IMR-90 (cell line): Measurements from ENCODE around the gene STRIP1. TPM values are rescaled to one million over a fixed set of nuclear protein-coding genes. Genes with fewer than 3 reads are reported as not detected.
A peak's percentile ranks its signal among the peaks of the same experiment; 100 is the strongest.

Source experiments
- ATAC-seq: fragments of 200-7000 bp; cut with Tn5 transposase; 2 replicates; pipeline ENCODE4 v1.9.1; 2020; ENCODE audit warnings: low read depth, mild to moderate bottlenecking, moderate library complexity
- Bru-seq: library from RNA; stranded (reverse); fragments of 400-500 nt; gene quantifications from one replicate; lab custom pipeline; 2021; lab: Mats Ljungman, UMichigan
- BruChase-seq, 2 experiments: library from RNA; stranded (reverse); fragments of 400-500 nt; gene quantifications; one replicate each; lab custom pipeline; 2021; lab: Mats Ljungman, UMichigan
- BruUV-seq: library from RNA; stranded (reverse); fragments of 400-500 nt; replicated peaks from 2 replicates; lab custom pipeline; 2021; lab: Mats Ljungman, UMichigan
- CTCF ChIA-PET: fragments of 300-600 bp; formaldehyde crosslinking; extraction: SDS; loops from one replicate; lab custom pipeline; 2021; ENCODE audit warnings: antibody characterized with exemption; lab: Yijun Ruan, JAX
- POLR2A ChIA-PET: fragments of 300-600 bp; sonication (Branson Sonifier 250); formaldehyde crosslinking; loops from one replicate; lab custom pipeline; 2022; ENCODE audit warnings: antibody characterized with exemption; ENCODE audit not compliant: unreplicated experiment; lab: Charles Lee
- DNase-seq: peaks from one replicate; pipeline ENCODE4 v3.0.0; 2013
- H2AFZ ChIP-seq: replicated peaks from 2 replicates; pipeline ENCODE3; 2013; ENCODE audit warnings: low read length, mild to moderate bottlenecking; ENCODE audit not compliant: poor library complexity
- H2AK5ac ChIP-seq: 2 replicates; pipeline ENCODE4 v1.6.1; 2013; ENCODE audit warnings: low read depth, low read length, inconsistent platforms
- H2AK9ac ChIP-seq: replicated peaks from 2 replicates; pipeline ENCODE3; 2013; ENCODE audit warnings: mild to moderate bottlenecking, low read depth, low read length, moderate library complexity; ENCODE audit not compliant: poor library complexity
- H2BK120ac ChIP-seq: 2 replicates; pipeline ENCODE4 v1.6.1; 2013; ENCODE audit warnings: low read depth, low read length, inconsistent platforms
- H2BK15ac ChIP-seq: 3 replicates; pipeline ENCODE4 v1.6.1; 2013; ENCODE audit warnings: low read depth, low read length, inconsistent platforms
- H2BK20ac ChIP-seq: 2 replicates; pipeline ENCODE4 v1.6.1; 2013; ENCODE audit warnings: low read depth, mild to moderate bottlenecking, inconsistent platforms, low read length, moderate library complexity
- H2BK5ac ChIP-seq: 2 replicates; pipeline ENCODE4 v1.6.1; 2013; ENCODE audit warnings: mild to moderate bottlenecking, low read depth, low read length, inconsistent platforms; ENCODE audit not compliant: poor library complexity, severe bottlenecking
- H3K14ac ChIP-seq: replicated peaks from 2 replicates; pipeline ENCODE4 v1.6.1; 2013; ENCODE audit warnings: low read depth, low read length, inconsistent platforms
- H3K18ac ChIP-seq: 2 replicates; pipeline ENCODE4 v1.6.1; 2013; ENCODE audit warnings: low read depth, low read length, control low read depth
- H3K23ac ChIP-seq: 2 replicates; pipeline ENCODE4 v1.6.1; 2013; ENCODE audit warnings: low read depth, low read length, inconsistent platforms
- H3K27ac ChIP-seq: 2 replicates; pipeline ENCODE4 v1.5.1; 2013; ENCODE audit warnings: mild to moderate bottlenecking, control low read depth, low read length; ENCODE audit not compliant: insufficient read depth
- H3K27me3 ChIP-seq: 2 replicates; pipeline ENCODE4 v1.6.1; 2013; ENCODE audit warnings: low read length; ENCODE audit not compliant: control insufficient read depth, insufficient read depth
- H3K36me3 ChIP-seq: 2 replicates; pipeline ENCODE4 v1.6.1; 2013; ENCODE audit warnings: low read length, mixed read lengths; ENCODE audit not compliant: control insufficient read depth, insufficient read depth
- H3K4ac ChIP-seq: 2 replicates; pipeline ENCODE4 v1.6.1; 2013; ENCODE audit warnings: low read depth, low read length, inconsistent platforms
- H3K4me1 ChIP-seq: 2 replicates; pipeline ENCODE4 v1.6.1; 2013; ENCODE audit warnings: low read length, mixed read lengths; ENCODE audit not compliant: control insufficient read depth, insufficient read depth
- H3K4me2 ChIP-seq: 2 replicates; pipeline ENCODE4 v1.6.1; 2013; ENCODE audit warnings: low read depth, mild to moderate bottlenecking, control low read depth, low read length, moderate library complexity
- H3K4me3 ChIP-seq: 2 replicates; pipeline ENCODE4 v1.5.1; 2013; ENCODE audit warnings: low read depth, mild to moderate bottlenecking, control low read depth, low read length, moderate library complexity; ENCODE audit not compliant: insufficient read depth
- H3K56ac ChIP-seq: 2 replicates; pipeline ENCODE4 v1.6.1; 2013; ENCODE audit warnings: low read length, inconsistent platforms; ENCODE audit not compliant: insufficient read depth; ENCODE audit errors: extremely low read depth
- H3K79me1 ChIP-seq, 2 experiments: 2 replicates each; pipeline ENCODE4 v1.6.1; 2013; ENCODE audit warnings: low read length in 2 of 2, inconsistent platforms in 1 of 2, low read depth in 1 of 2
- H3K9ac ChIP-seq: 2 replicates; pipeline ENCODE4 v1.6.1; 2013; ENCODE audit warnings: low read depth, low read length, control low read depth
- H3K9me1 ChIP-seq: 2 replicates; pipeline ENCODE4 v1.6.1; 2013; ENCODE audit warnings: low read length, inconsistent platforms; ENCODE audit not compliant: insufficient read depth
- H3K9me3 ChIP-seq: 2 replicates; pipeline ENCODE4 v1.6.1; 2013; ENCODE audit warnings: low read length; ENCODE audit not compliant: control insufficient read depth, insufficient read depth
- H4K20me1 ChIP-seq: 2 replicates; pipeline ENCODE4 v1.6.1; 2013; ENCODE audit warnings: low read length, inconsistent platforms; ENCODE audit not compliant: insufficient read depth
- H4K5ac ChIP-seq: 2 replicates; pipeline ENCODE4 v1.6.1; 2013; ENCODE audit warnings: mild to moderate bottlenecking, low read depth, low read length, control low read depth
- H4K8ac ChIP-seq, 2 experiments: 2 replicates each; pipeline ENCODE4 v1.6.1; 2013; ENCODE audit warnings: low read depth in 2 of 2, low read length in 2 of 2, control low read depth in 1 of 2, inconsistent platforms in 1 of 2
- H4K91ac ChIP-seq: 2 replicates; pipeline ENCODE4 v1.6.1; 2013; ENCODE audit warnings: low read depth, low read length, inconsistent platforms; ENCODE audit not compliant: insufficient read depth
- BHLHE40 ChIP-seq: fragments of 150-350 bp; IDR thresholded peaks from 2 replicates; pipeline ENCODE4 v1.6.1; 2016; ENCODE audit warnings: mild to moderate bottlenecking, low read depth, low read length
- CEBPB ChIP-seq: IDR thresholded peaks from 2 replicates; pipeline ENCODE4 v1.6.1; 2012; ENCODE audit warnings: low read depth, low read length, improper control_type of control experiment
- ELK1 ChIP-seq: fragments of 150-350 bp; IDR thresholded peaks from 2 replicates; pipeline ENCODE4 v1.6.1; 2016; ENCODE audit warnings: low read depth, mild to moderate bottlenecking, low read length, moderate library complexity, borderline replicate concordance
- FOS ChIP-seq: fragments of 150-350 bp; IDR thresholded peaks from 2 replicates; pipeline ENCODE4 v1.6.1; 2016; ENCODE audit warnings: low read depth, low read length
- MAZ ChIP-seq: IDR thresholded peaks from 2 replicates; pipeline ENCODE4 v1.6.1; 2012; ENCODE audit warnings: low read depth, mild to moderate bottlenecking, low read length, improper control_type of control experiment, moderate library complexity, borderline replicate concordance
- POLR2A ChIP-seq: IDR thresholded peaks from 2 replicates; pipeline ENCODE4 v1.6.1; 2012; ENCODE audit warnings: mild to moderate bottlenecking, low read depth, low read length
- RAD21 ChIP-seq: IDR thresholded peaks from 2 replicates; pipeline ENCODE4 v1.6.1; 2012; ENCODE audit warnings: low read length, improper control_type of control experiment
- WGBS, 2 experiments: methylation state at CpG; one replicate each; pipeline versions ENCODE4 v1.1.5 to v1.1.7; 2013; ENCODE audit warnings: missing lambda C conversion rate in 2 of 2; ENCODE audit not compliant: insufficient read length in 1 of 2; ENCODE audit errors: extremely low coverage in 2 of 2; 5-methylcytosine and 5-hydroxymethylcytosine counted together
- dilution Hi-C: fragments of 300-500 bp; cut with HindIII; formaldehyde crosslinking; loops from one replicate; pipeline ENCODE4 v1.14.3; 2018; ENCODE audit warnings: low sequenced_read_pairs; ENCODE audit not compliant: unreplicated experiment
- in situ Hi-C: fragments of 300-500 bp; cut with MboI; formaldehyde crosslinking; loops from 3 replicates; pipeline ENCODE4 v1.14.3; 2019; ENCODE audit warnings: low sequenced_read_pairs, inconsistent platforms, mixed read lengths
- intact Hi-C: fragments of 100-400 bp; cut with micrococcal nuclease; formaldehyde crosslinking; loops from 2 replicates; pipeline ENCODE4 v1.10.0; 2022
- long read RNA-seq: library from polyadenylated mRNA; unstranded; transcript quantifications from one replicate; pipeline ENCODE4 v2.0.0, GENCODE V29; 2021; ENCODE audit not compliant: unreplicated experiment
- polyA plus RNA-seq, 3 experiments: library from polyadenylated mRNA; depleted of rRNA; stranded (reverse); fragments of >200 nt; gene quantifications; 2 replicates each; pipeline ENCODE4 v1.2.3, GENCODE V29; 2012; ENCODE audit warnings: low replicate concordance in 1 of 3
- total RNA-seq: library from RNA; depleted of rRNA; stranded (reverse); fragments of >200 nt; gene quantifications from 2 replicates; pipeline ENCODE4 v1.2.3, GENCODE V29; 2012; rRNA removed

The STRIP1 gene
- 31.4 and 33.5 TPM in 2 replicates for total RNA-seq
- polyA plus RNA-seq (2012; rRNA removed): 28.6 and 30.4 TPM in 2 replicates
- polyA plus RNA-seq (2012; cell fraction: cytosol; rRNA removed): 13.7 and 17.1 TPM in 2 replicates
- polyA plus RNA-seq (2012; cell fraction: nucleus; rRNA removed; ENCODE audit: low replicate concordance): 82.7 and 95.7 TPM in 2 replicates
- Bru-seq, nascent RNA: percentile 78 among the genes with signal in this experiment
- percentile 79 among the genes with signal in this experiment for BruChase-seq, experiment 1, labeled RNA remaining after a 6-hour chase
- BruChase-seq, experiment 2, labeled RNA remaining after a 2-hour chase: percentile 83 among the genes with signal in this experiment
- long read RNA-seq, transcript STRIP1-201 (21 exons, 3,265 nt): major isoform, 46 of 69 reads
- long read RNA-seq, partial matches to known transcripts: 7 of 69 reads
- long read RNA-seq, other reads (novel, unspliced or antisense): 15 of 69 reads

- peak within 1 kb of the TSS; percentile 51 for H3K23ac ChIP-seq
- peaks cover 14% of the 10 kb centered on the region for H4K20me1 ChIP-seq
- H3K27me3 ChIP-seq: no peaks in the 10 kb centered on the region
- H3K9ac ChIP-seq: peak within 1 kb of the TSS; percentile 94
- 0 out of 3 replicates have a peak within 1 kb of the TSS, but pooled peaks have one; percentile 5 for H2BK15ac ChIP-seq
- WGBS, 2 experiments: 1% methylated on average over 24 of the region's 66 CpGs; no CpG with 5 or more reads in 1 of the 2 experiments
- H3K9me3 ChIP-seq: no peaks in the 10 kb centered on the region
- CTCF ChIA-PET: interaction anchor here (0.6 to 1.0 kb wide), 6 partner anchors 19 to 656 kb away, joined by 3 read pairs; no protein-coding TSS in a partner anchor
- H3K18ac ChIP-seq: peak within 1 kb of the TSS; percentile 14; the same call in 1 of the 2 replicates
- peak within 1 kb of the TSS; percentile 95 for H2AFZ ChIP-seq
- intact Hi-C loops (loop anchor here (5.0 kb wide), 1 partner anchor 428 kb away; no protein-coding TSS in a partner anchor), in situ Hi-C loops (no loop called here), dilution Hi-C loops (no loop called here)
- H4K8ac ChIP-seq: peak within 1 kb of the TSS; percentile 59 to 94
- peak within 1 kb of the TSS; percentile 81 for H4K5ac ChIP-seq
- H3K4me3 ChIP-seq: peak within 1 kb of the TSS; percentile 67
- H3K9me1 ChIP-seq: peaks cover 10% of the 10 kb centered on the region
- H3K14ac ChIP-seq: peak within 1 kb of the TSS; percentile 80
- no peak for TF ChIP-seq BHLHE40
- no peak for TF ChIP-seq ELK1
- TF ChIP-seq FOS: no peak
- TF ChIP-seq MAZ: peak; percentile 45; the same call in 1 of the 2 replicates
- peak; percentile 67 for TF ChIP-seq POLR2A
- no peak for TF ChIP-seq RAD21
- peak; percentile 90 for TF ChIP-seq CEBPB
- peak within 1 kb of the TSS; percentile 77 for H2BK5ac ChIP-seq
- H4K91ac ChIP-seq: peak within 1 kb of the TSS; percentile 58
- peak within 1 kb of the TSS; percentile 43 for H3K56ac ChIP-seq
- no peak within 1 kb of the TSS; the same call in 1 of the 2 replicates for H2BK20ac ChIP-seq
- peaks cover 2% of the 10 kb centered on the region; the same call in 1 of the 2 replicates for H3K4me1 ChIP-seq
- H3K4ac ChIP-seq: peak within 1 kb of the TSS; percentile 31; the same call in 1 of the 2 replicates
- H3K79me1 ChIP-seq: peaks cover 25 to 43% of the 10 kb centered on the region in 2 experiments
- ATAC-seq (peak; percentile 90), DNase-seq (peak; percentile 98)
- BruUV-seq: no TSS peak
- peak within 1 kb of the TSS; percentile 83 for H2AK9ac ChIP-seq
- peaks cover 16% of the 10 kb centered on the region for H3K36me3 ChIP-seq
- peak within 1 kb of the TSS; percentile 52 for H2AK5ac ChIP-seq
- H2BK120ac ChIP-seq: peak within 1 kb of the TSS; percentile 54; the same call in 1 of the 2 replicates
- POLR2A ChIA-PET: interaction anchor here (1.0 kb wide), 2 partner anchors 16 to 57 kb away, joined by 3 read pairs; no protein-coding TSS in a partner anchor
- peak within 1 kb of the TSS; percentile 100 for H3K4me2 ChIP-seq
- peak within 1 kb of the TSS; percentile 58 for H3K27ac ChIP-seq
Observed at GRCh38 chr1:110034451-110035235, at the start of gene STRIP1. TSS of gene STRIP1 (plus strand) at chr1:110034624. CDS start at chr1:110034638, 14 bp downstream.
